Measurements from ENCODE around the gene TBRG4. TPM values are rescaled to one million over a fixed set of nuclear protein-coding genes. Genes with fewer than 3 reads are reported as not detected.
"Not testable (repeated sequence)": the region's sequence is repeated elsewhere in the genome, so short reads cannot be mapped to it uniquely, and the experiment has no call there.

Gene TBRG4
- total and polyA plus RNA-seq, 2 experiments from 2014 or later = 44.5 to 54.6 TPM

DNA sequence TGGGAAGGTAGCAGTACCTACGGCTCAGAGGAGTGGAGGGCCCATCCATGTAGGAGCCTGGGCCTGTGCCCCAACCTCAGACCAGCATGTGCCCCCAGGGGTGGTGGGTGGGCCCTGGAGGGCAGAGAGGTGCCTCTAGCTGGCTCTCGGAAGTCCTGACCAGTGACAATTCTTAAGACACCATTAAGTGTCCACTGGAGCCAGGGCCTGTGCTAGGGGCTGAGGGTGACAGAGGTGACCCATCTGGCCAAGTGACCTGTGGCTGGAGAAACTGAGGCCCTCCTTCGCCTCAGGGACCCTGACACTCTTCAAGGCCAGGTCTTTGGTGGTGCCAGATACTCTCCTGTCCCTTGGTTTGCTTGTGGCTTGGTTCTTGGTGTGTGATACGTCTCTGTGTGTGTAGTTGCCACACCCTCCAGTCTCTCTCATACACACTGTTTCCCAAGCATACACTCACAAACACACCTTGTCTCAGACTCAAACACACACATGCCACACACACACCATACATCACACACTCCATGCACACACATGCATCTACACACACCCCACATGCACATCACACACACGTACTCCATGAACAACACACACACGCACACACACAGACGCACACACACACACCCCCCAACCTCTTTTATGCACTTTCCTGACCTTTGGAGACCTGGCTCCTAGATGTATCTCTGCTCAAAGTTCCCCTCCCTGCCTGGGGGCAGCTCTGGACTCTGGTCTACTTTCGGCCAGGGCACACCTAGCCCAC lies 45.2 kb upstream of the TBRG4 start:
- Histone ChIP-seq H3K27ac (no peak overlapping the region), H3K4me1 (ENCODE audit: insufficient read depth) (no peaks in the 10 kb centered on the region), H2AFZ (no peak overlapping the region), H3K79me2 (no peaks in the 10 kb centered on the region), H3K4me3 (no peak overlapping the region), H3K36me3 (replicated peaks; ENCODE audit: insufficient read depth, low read depth) (no peaks in the 10 kb centered on the region), H3K27me3 (peaks cover 37% of the 10 kb centered on the region), H4K20me1 (ENCODE audit: insufficient read depth, poor library complexity, severe bottlenecking) (no peaks in the 10 kb centered on the region), H3K4me2 (no peak overlapping the region), H3K9me2 (replicated peaks; ENCODE audit: insufficient read depth) (no peaks in the 10 kb centered on the region), H3K9me3 (ENCODE audit: low read depth) (no peaks in the 10 kb centered on the region)
- DNase-seq (ENCODE audit: low spot score) = no peak
- TF ChIP-seq EZH2 (IDR thresholded peaks at IDR 0.05; ENCODE audit: borderline replicate concordance) (no peak), EZH2phosphoT487 (IDR thresholded peaks at IDR 0.05; ENCODE audit: low read depth, severe bottlenecking, unreplicated experiment) (no peak)
- TF ChIP-seq, protein P1, sequence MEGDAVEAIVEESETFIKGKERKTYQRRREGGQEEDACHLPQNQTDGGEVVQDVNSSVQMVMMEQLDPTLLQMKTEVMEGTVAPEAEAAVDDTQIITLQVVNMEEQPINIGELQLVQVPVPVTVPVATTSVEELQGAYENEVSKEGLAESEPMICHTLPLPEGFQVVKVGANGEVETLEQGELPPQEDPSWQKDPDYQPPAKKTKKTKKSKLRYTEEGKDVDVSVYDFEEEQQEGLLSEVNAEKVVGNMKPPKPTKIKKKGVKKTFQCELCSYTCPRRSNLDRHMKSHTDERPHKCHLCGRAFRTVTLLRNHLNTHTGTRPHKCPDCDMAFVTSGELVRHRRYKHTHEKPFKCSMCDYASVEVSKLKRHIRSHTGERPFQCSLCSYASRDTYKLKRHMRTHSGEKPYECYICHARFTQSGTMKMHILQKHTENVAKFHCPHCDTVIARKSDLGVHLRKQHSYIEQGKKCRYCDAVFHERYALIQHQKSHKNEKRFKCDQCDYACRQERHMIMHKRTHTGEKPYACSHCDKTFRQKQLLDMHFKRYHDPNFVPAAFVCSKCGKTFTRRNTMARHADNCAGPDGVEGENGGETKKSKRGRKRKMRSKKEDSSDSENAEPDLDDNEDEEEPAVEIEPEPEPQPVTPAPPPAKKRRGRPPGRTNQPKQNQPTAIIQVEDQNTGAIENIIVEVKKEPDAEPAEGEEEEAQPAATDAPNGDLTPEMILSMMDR (IDR thresholded peaks at IDR 0.05; ENCODE audit: poor library complexity) = no peak
- WGBS (ENCODE audit: low lambda C conversion rate, missing lambda C conversion rate) = 92% methylated on average over 7 of the region's 8 CpGs

DNA sequence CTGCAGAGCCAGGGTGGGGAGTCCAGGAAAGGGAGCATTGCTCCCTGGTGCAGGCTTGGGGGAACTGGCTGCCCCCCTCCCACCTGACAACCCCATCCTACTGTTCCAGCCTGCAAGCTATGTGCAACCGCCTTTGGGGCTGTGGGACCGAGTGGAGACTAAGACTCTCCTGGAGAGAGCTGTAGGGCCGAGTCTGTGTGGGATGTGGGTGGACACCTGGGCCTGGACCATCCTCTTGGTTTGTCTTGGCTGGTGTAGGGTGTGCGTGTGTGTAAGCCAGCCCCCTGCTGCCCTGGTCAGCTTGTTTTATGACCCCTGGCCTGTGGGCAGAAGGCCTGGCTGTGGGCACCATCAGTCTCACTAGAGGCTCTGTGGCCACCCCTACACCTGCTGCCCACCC lies 44.4 kb upstream of the TBRG4 start:
- no peaks in the 10 kb centered on the region for H3K4me1 ChIP-seq (ENCODE audit: insufficient read depth)
- H3K9me2 ChIP-seq (replicated peaks; ENCODE audit: insufficient read depth) = no peaks in the 10 kb centered on the region
- H2AFZ ChIP-seq = no peak overlapping the region
- no peak overlapping the region for H3K27ac ChIP-seq
- H3K9me3 ChIP-seq (ENCODE audit: low read depth) = no peaks in the 10 kb centered on the region
- H3K4me3 ChIP-seq = no peak overlapping the region
- 90% methylated on average over 4 of the region's 4 CpGs for WGBS (ENCODE audit: low lambda C conversion rate, missing lambda C conversion rate)
- TF ChIP-seq EZH2 (IDR thresholded peaks at IDR 0.05; ENCODE audit: borderline replicate concordance) (no peak), EZH2phosphoT487 (IDR thresholded peaks at IDR 0.05; ENCODE audit: low read depth, severe bottlenecking, unreplicated experiment) (no peak)
- TF ChIP-seq, protein P1 (IDR thresholded peaks at IDR 0.05; ENCODE audit: poor library complexity) = no peak
- no peak overlapping the region for H3K4me2 ChIP-seq
- peaks cover 37% of the 10 kb centered on the region for H3K27me3 ChIP-seq
- no peak for DNase-seq (ENCODE audit: low spot score)
- H3K36me3 ChIP-seq (replicated peaks; ENCODE audit: insufficient read depth, low read depth) = no peaks in the 10 kb centered on the region
- H3K79me2 ChIP-seq = no peaks in the 10 kb centered on the region
- H4K20me1 ChIP-seq (ENCODE audit: insufficient read depth, poor library complexity, severe bottlenecking) = no peaks in the 10 kb centered on the region

DNA sequence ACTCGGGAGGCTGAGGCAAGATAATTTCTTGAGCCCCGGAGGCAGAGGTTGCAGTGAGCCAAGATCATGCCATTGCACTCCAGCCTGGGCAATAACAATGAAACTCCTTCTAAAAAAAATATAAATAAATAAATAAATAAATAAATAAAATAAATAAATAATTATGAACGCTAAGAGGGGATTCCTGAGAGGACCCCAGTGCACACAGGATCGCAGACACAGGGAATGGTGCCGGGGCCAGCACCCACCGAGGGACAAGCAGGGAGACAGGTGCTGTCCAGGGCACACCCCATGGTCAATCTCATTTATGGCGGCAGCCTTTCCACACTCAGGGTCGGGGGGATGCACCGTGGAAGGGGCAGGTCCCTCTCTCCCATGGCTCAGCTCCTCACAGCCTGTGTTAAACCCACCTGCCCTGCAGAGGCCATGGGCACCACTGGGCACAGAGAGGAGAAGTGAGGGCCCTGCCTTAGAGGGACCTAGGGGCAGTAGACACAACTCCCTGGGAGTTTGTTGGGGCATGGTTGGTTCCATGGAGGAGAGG lies 43.9 kb upstream of the TBRG4 start:
- no peak overlapping the region for H2AFZ ChIP-seq
- no peak overlapping the region for H3K27ac ChIP-seq
- WGBS (ENCODE audit: low lambda C conversion rate, missing lambda C conversion rate) = 93% methylated on average over 9 of the region's 9 CpGs
- no peak overlapping the region for H3K4me2 ChIP-seq
- H3K4me3 ChIP-seq = no peak overlapping the region
- no peaks in the 10 kb centered on the region for H3K9me2 ChIP-seq (replicated peaks; ENCODE audit: insufficient read depth)
- no peaks in the 10 kb centered on the region for H3K9me3 ChIP-seq (ENCODE audit: low read depth)
- H3K79me2 ChIP-seq = no peaks in the 10 kb centered on the region
- H3K27me3 ChIP-seq = peaks cover 37% of the 10 kb centered on the region
- H4K20me1 ChIP-seq (ENCODE audit: insufficient read depth, poor library complexity, severe bottlenecking) = no peaks in the 10 kb centered on the region
- no peaks in the 10 kb centered on the region for H3K4me1 ChIP-seq (ENCODE audit: insufficient read depth)
- no peaks in the 10 kb centered on the region for H3K36me3 ChIP-seq (replicated peaks; ENCODE audit: insufficient read depth, low read depth)
- no peak for DNase-seq (ENCODE audit: low spot score)
- TF ChIP-seq EZH2 (IDR thresholded peaks at IDR 0.05; ENCODE audit: borderline replicate concordance) (no peak), EZH2phosphoT487 (IDR thresholded peaks at IDR 0.05; ENCODE audit: low read depth, severe bottlenecking, unreplicated experiment) (no peak)
- TF ChIP-seq, protein P1 (IDR thresholded peaks at IDR 0.05; ENCODE audit: poor library complexity) = no peak

DNA sequence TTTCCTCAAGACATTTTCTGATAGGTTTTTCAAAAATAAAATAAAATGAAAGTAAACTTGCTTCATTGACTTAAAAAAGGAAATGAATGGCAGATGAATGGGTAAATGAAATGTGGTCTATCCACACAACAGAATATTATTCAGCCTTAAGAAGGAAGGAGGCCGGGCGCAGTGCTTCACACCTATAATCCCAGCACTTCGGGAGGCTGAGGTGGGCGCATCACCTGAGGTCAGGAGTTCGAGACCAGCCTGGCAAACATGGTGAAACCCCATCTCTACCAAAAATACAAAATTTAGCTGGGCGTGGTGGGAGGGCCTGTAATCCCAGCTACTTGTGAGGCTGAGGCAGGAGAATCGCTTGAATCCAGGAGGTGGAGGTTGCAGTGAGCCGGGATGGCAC lies 42.4 kb upstream of the TBRG4 start:
- H3K9me2 ChIP-seq (replicated peaks; ENCODE audit: insufficient read depth); H2AFZ ChIP-seq; H3K4me2 ChIP-seq; H3K4me1 ChIP-seq (ENCODE audit: insufficient read depth); H3K79me2 ChIP-seq; H4K20me1 ChIP-seq (ENCODE audit: insufficient read depth, poor library complexity, severe bottlenecking); DNase-seq (ENCODE audit: low spot score); H3K36me3 ChIP-seq (replicated peaks; ENCODE audit: insufficient read depth, low read depth); H3K4me3 ChIP-seq; H3K27ac ChIP-seq; H3K9me3 ChIP-seq (ENCODE audit: low read depth): not testable (repeated sequence)
- 91% methylated on average over 8 of the region's 8 CpGs for WGBS (ENCODE audit: low lambda C conversion rate, missing lambda C conversion rate)
- H3K27me3 ChIP-seq = peaks cover 26% of the 10 kb centered on the region

All from hepatocyte (in vitro differentiated cells).